ENCODE results near the gene AUTS2. TPM values are rescaled to one million over a fixed set of nuclear protein-coding genes. Genes with fewer than 3 reads are reported as not detected.
A peak's percentile ranks its signal among the peaks of the same experiment; 100 is the strongest.

The AUTS2 gene
- total RNA-seq, 1 experiment from 2014 or later, result 50.0 TPM

DNA sequence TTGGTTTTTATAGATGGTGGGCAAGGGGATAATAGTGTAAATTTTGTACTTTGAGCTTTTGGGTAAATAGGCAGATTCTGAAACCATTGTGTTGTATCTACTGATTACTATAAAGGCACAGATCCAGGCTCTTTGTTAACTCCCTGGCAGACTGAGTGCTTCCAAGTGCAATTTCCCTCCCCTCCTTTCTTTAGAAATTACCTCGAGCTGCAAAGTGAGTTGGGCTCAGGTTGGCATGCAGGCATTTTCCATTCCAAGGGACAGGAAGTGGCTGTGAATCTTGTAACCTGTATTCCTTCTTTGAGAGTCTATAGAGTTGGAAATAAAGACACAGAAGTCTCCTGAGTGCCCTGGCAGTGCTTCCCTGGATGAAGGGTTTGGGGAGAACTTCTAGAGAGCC lies 1039.5 kb downstream of the AUTS2 start:
- ChIA-PET CTCF (no interaction called here), POLR2A (no interaction called here)
- Mint-ChIP-seq H3K36me3 (no peaks in the 10 kb centered on the region), H3K27me3 (ENCODE audit: low read depth) (peaks cover 10% of the 10 kb centered on the region), H3K9me3 (no peaks in the 10 kb centered on the region), H3K27ac (no peak overlapping the region), H3K4me3 (no peak overlapping the region), H3K4me1 (peaks cover 20% of the 10 kb centered on the region)
- peak; percentile 57 for ATAC-seq
- TF ChIP-seq, protein P1, sequence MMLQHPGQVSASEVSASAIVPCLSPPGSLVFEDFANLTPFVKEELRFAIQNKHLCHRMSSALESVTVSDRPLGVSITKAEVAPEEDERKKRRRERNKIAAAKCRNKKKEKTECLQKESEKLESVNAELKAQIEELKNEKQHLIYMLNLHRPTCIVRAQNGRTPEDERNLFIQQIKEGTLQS (CRISPR knock-in tag; conservative IDR thresholded peaks at IDR 0.05), result no peak
- TF ChIP-seq NR2C2 (CRISPR knock-in tag; IDR thresholded peaks at IDR 0.05) (no peak), ESRRA (CRISPR knock-in tag; IDR thresholded peaks at IDR 0.05; ENCODE audit: borderline replicate concordance) (no peak), SOX15 (CRISPR knock-in tag; IDR thresholded peaks at IDR 0.05) (no peak), CREB1 (CRISPR knock-in tag; IDR thresholded peaks at IDR 0.05) (no peak), TP53 (CRISPR knock-in tag; IDR thresholded peaks at IDR 0.05) (no peak), GTF2I (CRISPR knock-in tag; conservative IDR thresholded peaks at IDR 0.05) (no peak)
- TF ChIP-seq, protein P2, sequence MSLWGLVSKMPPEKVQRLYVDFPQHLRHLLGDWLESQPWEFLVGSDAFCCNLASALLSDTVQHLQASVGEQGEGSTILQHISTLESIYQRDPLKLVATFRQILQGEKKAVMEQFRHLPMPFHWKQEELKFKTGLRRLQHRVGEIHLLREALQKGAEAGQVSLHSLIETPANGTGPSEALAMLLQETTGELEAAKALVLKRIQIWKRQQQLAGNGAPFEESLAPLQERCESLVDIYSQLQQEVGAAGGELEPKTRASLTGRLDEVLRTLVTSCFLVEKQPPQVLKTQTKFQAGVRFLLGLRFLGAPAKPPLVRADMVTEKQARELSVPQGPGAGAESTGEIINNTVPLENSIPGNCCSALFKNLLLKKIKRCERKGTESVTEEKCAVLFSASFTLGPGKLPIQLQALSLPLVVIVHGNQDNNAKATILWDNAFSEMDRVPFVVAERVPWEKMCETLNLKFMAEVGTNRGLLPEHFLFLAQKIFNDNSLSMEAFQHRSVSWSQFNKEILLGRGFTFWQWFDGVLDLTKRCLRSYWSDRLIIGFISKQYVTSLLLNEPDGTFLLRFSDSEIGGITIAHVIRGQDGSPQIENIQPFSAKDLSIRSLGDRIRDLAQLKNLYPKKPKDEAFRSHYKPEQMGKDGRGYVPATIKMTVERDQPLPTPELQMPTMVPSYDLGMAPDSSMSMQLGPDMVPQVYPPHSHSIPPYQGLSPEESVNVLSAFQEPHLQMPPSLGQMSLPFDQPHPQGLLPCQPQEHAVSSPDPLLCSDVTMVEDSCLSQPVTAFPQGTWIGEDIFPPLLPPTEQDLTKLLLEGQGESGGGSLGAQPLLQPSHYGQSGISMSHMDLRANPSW (CRISPR knock-in tag; conservative IDR thresholded peaks at IDR 0.05; ENCODE audit: low read depth), result no peak
- no peak for DNase-seq (ENCODE audit: low spot score)

DNA sequence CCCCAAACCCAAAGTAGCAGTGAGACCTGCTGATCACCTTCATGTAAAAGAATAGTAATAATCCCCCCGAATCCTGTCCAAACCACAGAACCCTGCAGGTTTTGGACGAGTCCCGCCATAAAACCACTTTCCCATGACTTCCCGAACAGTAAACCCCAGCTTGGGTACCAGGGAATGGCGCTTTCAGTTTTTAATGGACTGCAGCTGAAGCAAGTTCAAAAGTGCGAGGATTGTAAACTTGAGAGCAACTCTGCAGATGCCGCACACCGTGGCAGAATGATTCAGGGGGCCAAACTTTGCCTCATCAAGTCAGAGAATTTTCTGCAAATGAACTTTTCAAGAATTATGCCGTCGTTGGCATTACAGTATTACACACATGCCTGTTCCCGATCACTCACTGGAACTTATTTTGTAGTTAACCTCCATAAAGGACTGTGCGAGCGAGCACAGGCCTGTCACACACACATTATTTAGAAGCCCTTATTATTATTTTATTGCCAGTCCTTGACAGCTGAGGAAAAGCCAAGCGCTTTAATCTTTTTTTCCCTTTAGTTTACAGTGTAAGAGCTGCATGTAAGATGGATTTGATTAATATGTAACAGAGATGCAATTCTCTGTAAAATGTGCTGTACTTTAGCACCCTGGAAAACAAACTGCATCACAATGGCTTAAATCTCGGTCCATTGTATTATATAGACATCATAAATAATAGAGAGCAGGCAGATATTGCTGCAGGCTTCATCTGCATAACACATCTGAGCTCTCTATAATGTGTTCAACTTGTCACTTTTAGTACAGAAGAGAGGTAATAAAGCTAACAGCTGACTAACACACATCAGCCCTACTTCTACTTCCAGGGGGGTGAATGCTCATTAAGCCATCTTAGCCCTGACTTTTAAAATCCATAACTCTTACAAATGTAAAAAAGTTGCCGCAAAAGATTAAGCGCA lies 1040.2 kb downstream of the AUTS2 start:
- H3K36me3 Mint-ChIP-seq, result no peaks in the 10 kb centered on the region
- DNase-seq (ENCODE audit: low spot score) (no peak), ATAC-seq (no peak)
- peaks cover 10% of the 10 kb centered on the region for H3K27me3 Mint-ChIP-seq (ENCODE audit: low read depth)
- CTCF ChIA-PET, result interaction anchor here (0.6 kb wide), 1 partner anchor 739 kb away, joined by 4 read pairs; no protein-coding TSS in a partner anchor
- no peak overlapping the region for H3K4me3 Mint-ChIP-seq
- H3K9me3 Mint-ChIP-seq, result no peaks in the 10 kb centered on the region
- no peak overlapping the region for H3K27ac Mint-ChIP-seq
- POLR2A ChIA-PET, result no interaction called here
- peaks cover 20% of the 10 kb centered on the region for H3K4me1 Mint-ChIP-seq
- TF ChIP-seq OVOL2 (CRISPR knock-in tag; IDR thresholded peaks at IDR 0.05; ENCODE audit: borderline replicate concordance) (no peak), SP1 (CRISPR knock-in tag; conservative IDR thresholded peaks at IDR 0.05) (no peak), ZBTB21 (CRISPR knock-in tag; IDR thresholded peaks at IDR 0.05; ENCODE audit: borderline replicate concordance) (no peak), CREB1 (CRISPR knock-in tag; IDR thresholded peaks at IDR 0.05) (no peak), JAZF1 (CRISPR knock-in tag; IDR thresholded peaks at IDR 0.05) (no peak)
- TF ChIP-seq, protein P3, sequence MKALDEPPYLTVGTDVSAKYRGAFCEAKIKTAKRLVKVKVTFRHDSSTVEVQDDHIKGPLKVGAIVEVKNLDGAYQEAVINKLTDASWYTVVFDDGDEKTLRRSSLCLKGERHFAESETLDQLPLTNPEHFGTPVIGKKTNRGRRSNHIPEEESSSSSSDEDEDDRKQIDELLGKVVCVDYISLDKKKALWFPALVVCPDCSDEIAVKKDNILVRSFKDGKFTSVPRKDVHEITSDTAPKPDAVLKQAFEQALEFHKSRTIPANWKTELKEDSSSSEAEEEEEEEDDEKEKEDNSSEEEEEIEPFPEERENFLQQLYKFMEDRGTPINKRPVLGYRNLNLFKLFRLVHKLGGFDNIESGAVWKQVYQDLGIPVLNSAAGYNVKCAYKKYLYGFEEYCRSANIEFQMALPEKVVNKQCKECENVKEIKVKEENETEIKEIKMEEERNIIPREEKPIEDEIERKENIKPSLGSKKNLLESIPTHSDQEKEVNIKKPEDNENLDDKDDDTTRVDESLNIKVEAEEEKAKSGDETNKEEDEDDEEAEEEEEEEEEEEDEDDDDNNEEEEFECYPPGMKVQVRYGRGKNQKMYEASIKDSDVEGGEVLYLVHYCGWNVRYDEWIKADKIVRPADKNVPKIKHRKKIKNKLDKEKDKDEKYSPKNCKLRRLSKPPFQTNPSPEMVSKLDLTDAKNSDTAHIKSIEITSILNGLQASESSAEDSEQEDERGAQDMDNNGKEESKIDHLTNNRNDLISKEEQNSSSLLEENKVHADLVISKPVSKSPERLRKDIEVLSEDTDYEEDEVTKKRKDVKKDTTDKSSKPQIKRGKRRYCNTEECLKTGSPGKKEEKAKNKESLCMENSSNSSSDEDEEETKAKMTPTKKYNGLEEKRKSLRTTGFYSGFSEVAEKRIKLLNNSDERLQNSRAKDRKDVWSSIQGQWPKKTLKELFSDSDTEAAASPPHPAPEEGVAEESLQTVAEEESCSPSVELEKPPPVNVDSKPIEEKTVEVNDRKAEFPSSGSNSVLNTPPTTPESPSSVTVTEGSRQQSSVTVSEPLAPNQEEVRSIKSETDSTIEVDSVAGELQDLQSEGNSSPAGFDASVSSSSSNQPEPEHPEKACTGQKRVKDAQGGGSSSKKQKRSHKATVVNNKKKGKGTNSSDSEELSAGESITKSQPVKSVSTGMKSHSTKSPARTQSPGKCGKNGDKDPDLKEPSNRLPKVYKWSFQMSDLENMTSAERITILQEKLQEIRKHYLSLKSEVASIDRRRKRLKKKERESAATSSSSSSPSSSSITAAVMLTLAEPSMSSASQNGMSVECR (CRISPR knock-in tag; IDR thresholded peaks at IDR 0.05; ENCODE audit: borderline replicate concordance), result no peak
- TF ChIP-seq, protein P2 (CRISPR knock-in tag; conservative IDR thresholded peaks at IDR 0.05; ENCODE audit: low read depth), result no peak
